T47D (cell line): ENCODE data around the gene GHRHR.

Experiments used
- DNase-seq, 2 experiments: peaks; one replicate each; pipeline versions ENCODE4 v3.0.0 to v3.0.0-alpha.2; 2011 to 2012; ENCODE audit warnings: low read depth in 1 of 2, low spot score in 1 of 2
- JUND ChIP-seq: IDR thresholded peaks from 2 replicates; pipeline ENCODE4 v1.6.1; 2012; ENCODE audit warnings: low read depth
- in situ Hi-C: cut with HindIII; loops from 2 replicates; pipeline ENCODE4 v1.10.0; 2016; ENCODE audit warnings: low sequenced_read_pairs, low pct_unique_long_range_greater_than_20kb

Gene GHRHR

DNA sequence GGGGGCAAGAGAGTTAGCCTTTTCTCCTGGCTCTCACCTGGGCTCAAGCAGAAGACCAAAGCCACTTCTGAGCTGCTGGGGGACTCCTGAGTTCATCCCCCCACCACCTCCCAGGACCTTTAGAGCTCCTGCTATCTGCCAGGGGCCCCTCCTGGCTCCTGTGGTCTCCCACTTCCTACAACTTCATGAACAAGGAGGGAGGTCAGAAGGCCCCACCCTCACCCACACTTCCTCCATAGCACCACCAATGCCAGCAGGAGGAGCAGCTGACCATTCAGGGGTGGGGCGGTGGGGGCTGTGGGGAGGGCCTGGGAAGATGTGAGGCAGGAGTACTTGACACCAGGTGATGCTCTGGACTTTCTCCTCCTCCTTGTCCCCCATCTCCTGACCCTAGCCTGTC lies 55.8 kb downstream of the GHRHR start:
- in situ Hi-C loops: no loop called here
- TF ChIP-seq JUND: no peak
- DNase-seq: no peak

DNA sequence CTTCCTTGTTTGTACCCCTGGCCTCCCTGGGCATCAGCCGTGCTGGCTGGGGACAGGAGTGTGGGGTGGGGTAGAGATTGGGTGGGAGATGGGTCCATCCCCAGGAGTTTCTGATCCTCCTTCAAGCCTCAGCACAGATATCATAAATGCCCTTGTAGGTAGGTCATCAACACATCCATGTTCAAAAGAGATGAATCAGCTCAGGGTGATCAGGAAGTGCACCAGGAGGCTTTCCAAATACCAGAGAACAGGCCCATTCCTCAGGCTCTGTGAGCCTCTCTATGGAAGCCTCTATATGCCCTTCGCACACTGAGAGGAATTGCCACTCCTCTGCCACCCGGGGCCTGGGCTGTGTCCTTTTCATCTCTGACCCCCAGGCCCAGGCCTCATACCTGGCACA lies 56.4 kb downstream of the GHRHR start:
- DNase-seq: no peak
- in situ Hi-C loops: no loop called here
- no peak for TF ChIP-seq JUND

DNA sequence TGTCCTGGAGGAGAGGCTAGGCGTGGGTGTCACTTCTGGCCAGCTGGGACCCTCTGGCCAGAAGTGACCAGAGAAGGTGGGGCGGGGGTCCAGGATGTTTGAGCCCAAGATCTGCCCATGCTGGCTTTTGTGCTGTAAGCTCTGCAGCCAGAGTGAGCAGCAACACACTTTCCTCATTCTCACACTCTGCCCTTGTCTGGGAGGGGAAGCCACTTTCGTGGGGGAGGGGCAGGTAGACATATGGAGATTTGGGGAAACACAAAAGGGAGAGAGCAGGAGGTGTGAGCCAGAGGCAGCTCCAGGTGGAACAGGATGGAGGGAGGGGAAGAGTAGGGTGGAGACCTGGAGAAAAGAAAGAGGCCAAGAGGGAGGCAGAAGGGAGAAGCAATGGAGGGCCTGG lies 56.9 kb downstream of the GHRHR start:
- in situ Hi-C loops: no loop called here
- TF ChIP-seq JUND: no peak

DNA sequence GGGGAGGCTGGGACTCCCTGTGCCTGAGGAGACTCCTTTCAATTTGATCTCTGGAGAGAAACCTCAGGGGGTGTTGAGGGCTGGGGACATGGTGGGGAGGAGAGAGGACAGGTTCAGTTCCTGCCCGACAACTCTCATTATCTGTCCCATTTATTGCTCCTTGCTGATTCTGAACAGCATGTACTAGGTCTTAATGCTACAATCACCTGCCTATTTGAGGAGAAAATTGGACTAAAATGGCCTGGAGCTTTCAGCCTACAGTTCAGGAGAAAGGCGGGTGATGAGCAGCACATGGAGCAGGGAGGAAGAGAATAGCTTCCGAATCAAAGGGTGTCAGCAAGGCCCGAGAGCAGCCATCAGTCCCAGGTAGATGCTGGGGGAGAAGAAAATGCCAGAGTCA lies 58.4 kb downstream of the GHRHR start:
- no peak for DNase-seq
- TF ChIP-seq JUND: no peak
- in situ Hi-C loops: no loop called here

More for the DNA sequence above, 56.9 kb downstream of the GHRHR start:
- DNase-seq: no peak

- DNase-seq: no peak
- no peak for TF ChIP-seq JUND
- in situ Hi-C loops: no loop called here
Observed at GRCh38 chr7:31022726-31023125, 59.0 kb downstream of the GHRHR start.

DNA sequence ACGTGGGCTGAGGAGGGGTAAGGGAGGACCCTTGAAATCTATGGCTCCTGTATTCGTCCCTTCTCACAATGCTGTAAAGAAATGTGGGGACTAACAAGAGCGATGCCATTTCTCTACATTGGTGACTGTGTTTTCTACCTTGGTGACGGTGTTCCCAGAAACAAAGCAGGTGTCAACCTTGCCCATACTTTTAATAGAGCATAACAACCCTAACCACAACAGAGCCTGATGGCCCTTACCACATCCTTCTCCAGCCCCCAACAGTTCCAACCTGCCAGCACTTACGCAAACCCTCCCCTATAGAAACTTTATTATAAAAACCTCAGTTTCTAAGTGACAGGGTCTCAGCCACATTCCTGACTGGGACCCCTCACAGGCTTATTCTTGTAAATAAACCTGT lies 60.1 kb downstream of the GHRHR start:
- in situ Hi-C loops: no loop called here
- TF ChIP-seq JUND: no peak
- DNase-seq: no peak

DNA sequence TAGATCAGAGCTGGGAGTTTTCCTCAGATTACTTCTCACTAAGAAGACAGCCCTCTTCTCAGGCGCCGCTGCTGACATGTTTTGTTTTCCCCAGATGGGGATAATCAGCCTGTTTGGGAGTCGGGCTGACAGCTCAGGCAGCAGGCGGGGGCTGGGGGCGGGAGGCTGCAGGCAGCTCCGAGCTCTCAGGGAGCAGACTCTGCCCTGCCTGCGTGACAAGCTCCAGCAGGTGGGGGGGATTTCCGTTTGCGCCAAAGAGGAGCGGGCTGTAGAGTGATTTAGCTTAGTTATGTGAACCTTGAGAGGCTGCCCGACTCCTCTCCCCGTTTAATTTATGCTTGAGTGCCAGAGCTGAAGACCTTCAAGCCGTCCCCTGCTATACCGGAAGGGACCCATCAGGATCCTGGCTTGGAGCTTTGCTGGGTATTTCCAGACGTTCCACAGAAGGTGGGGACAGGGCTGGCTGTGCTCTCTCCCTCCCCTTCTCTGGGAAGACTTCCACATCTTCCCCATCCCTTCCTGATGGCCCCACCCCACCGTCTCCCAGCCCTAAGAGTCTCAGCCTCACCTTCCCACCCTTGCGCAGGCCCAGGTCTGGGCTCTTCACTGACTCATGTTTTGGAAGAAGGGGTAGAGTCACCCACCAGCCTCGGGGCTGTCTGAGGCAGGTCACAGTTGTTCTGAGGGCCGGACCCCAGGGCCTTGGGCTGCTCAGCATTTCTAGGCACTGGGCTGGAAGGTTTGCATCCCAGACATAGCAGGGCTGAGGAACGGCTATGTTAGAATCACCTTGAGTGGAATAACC lies 63.6 kb downstream of the GHRHR start:
- in situ Hi-C loops: no loop called here
- no peak for DNase-seq

DNA sequence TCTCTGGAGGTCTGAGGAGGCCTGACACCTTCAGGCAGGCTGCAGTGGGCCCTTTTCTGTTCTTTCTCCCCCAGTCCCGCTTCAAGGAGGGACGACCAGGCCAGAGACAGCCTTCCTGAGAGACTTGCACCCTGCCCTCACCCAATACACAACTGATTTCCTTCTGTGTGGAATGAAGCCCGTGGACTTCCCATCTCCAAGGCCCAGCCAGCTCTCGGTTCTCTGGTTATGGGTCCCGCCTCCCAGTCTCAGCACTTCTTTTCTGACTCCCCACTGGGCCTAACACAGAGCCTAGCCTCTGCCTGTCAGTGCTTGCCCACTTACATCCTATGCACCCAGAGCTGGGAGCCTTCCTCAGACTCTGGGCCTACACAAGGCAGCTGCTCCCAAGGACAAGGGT lies 64.3 kb downstream of the GHRHR start:
- in situ Hi-C loops: no loop called here
- no peak for DNase-seq
- no peak for TF ChIP-seq JUND

More for the DNA sequence above, 63.6 kb downstream of the GHRHR start:
- no peak for TF ChIP-seq JUND

GRCh38 chr7:31028417-31028992 lies 64.8 kb downstream of the GHRHR start:
- in situ Hi-C loops: no loop called here
- TF ChIP-seq JUND: no peak
- no peak for DNase-seq
